Neural progenitor cell (in vitro differentiated cells): ENCODE results near the gene GDF15.

Experiments
- CTCF ChIP-seq: fragments of 200-600 bp; sonication (generic); IDR thresholded peaks from 2 replicates; pipeline ENCODE4 v1.5.1; 2017; ENCODE audit warnings: antibody characterized with exemption, mild to moderate bottlenecking
- EZH2 ChIP-seq: fragments of 200-600 bp; sonication (generic); IDR thresholded peaks from 2 replicates; pipeline ENCODE4 v1.6.1; 2017; ENCODE audit warnings: antibody characterized with exemption, mild to moderate bottlenecking, moderate library complexity

- TF ChIP-seq CTCF: no peak
- TF ChIP-seq EZH2: no peak
Observed at GRCh38 chr19:18433735-18434398, 47.9 kb downstream of the GDF15 start.
